Prostate gland (tissue), 2 donors: ENCODE data around the gene AATK. TPM values are rescaled to one million over a fixed set of nuclear protein-coding genes. Genes with fewer than 3 reads are reported as not detected.

Experiments
- DNase-seq: peaks from one replicate; pipeline ENCODE4 v3.0.0-alpha.2; 2019; ENCODE audit warnings: low spot score
- H3K27ac ChIP-seq, 2 donors: fragments of 200-600 bp; sonication (generic); 2 replicates each; pipeline ENCODE4 v1.5.1; 2017 to 2019
- H3K27me3 ChIP-seq: fragments of 200-600 bp; sonication (generic); replicated peaks from 2 replicates; pipeline ENCODE4 v1.5.1; 2019; ENCODE audit not compliant: insufficient read depth
- H3K36me3 ChIP-seq, 2 donors: fragments of 200-600 bp; sonication (generic); 1 replicate in 1 of 2; 2 replicates in 1 of 2; pipeline versions ENCODE4 v1.5.1 to v1.8.1; 2017 to 2019
- H3K4me1 ChIP-seq: fragments of 200-600 bp; sonication (generic); replicated peaks from 2 replicates; pipeline ENCODE4 v1.5.1; 2019
- H3K4me3 ChIP-seq, 2 donors: fragments of 200-600 bp; sonication (generic); 2 replicates each; pipeline ENCODE4 v1.5.1; 2017 to 2019
- H3K9me3 ChIP-seq: fragments of 200-600 bp; sonication (generic); 2 replicates; pipeline ENCODE4 v1.5.1; 2017
- CTCF ChIP-seq, 4 experiments: fragments of 200-600 bp in 2 of 4; fragments of 450-650 bp in 2 of 4; sonication (generic) in 2 of 4; IDR thresholded peaks; 1 replicate in 3 of 4; 2 replicates in 1 of 4; pipeline ENCODE4 v1.5.1; 2016 to 2019; ENCODE audit warnings: antibody characterized with exemption in 4 of 4, mild to moderate bottlenecking in 2 of 4, moderate library complexity in 2 of 4
- POLR2A ChIP-seq: fragments of 450-650 bp; IDR thresholded peaks from one replicate; pipeline ENCODE4 v1.6.1; 2016; ENCODE audit warnings: antibody characterized with exemption, mild to moderate bottlenecking
- POLR2AphosphoS5 ChIP-seq: sonication (generic); formaldehyde crosslinking; IDR thresholded peaks from one replicate; pipeline ENCODE4 v1.6.1; 2017; ENCODE audit warnings: antibody characterized with exemption
- WGBS: methylation state at CpG from one replicate; pipeline ENCODE4 v1.1.5; 2018; 5-methylcytosine and 5-hydroxymethylcytosine counted together
- intact Hi-C: fragments of 100-400 bp; cut with DNase I; formaldehyde crosslinking; loops from one replicate; pipeline ENCODE4 v1.14.2; 2022
- total RNA-seq, 2 donors: library from RNA; depleted of rRNA; stranded (reverse); fragments of >200 nt; gene quantifications; one replicate each; pipeline ENCODE4 v1.1.0, GENCODE V29; 2016

Gene AATK
- total RNA-seq, 2 donors from 2014 or later, result 5.2 to 6.6 TPM

DNA sequence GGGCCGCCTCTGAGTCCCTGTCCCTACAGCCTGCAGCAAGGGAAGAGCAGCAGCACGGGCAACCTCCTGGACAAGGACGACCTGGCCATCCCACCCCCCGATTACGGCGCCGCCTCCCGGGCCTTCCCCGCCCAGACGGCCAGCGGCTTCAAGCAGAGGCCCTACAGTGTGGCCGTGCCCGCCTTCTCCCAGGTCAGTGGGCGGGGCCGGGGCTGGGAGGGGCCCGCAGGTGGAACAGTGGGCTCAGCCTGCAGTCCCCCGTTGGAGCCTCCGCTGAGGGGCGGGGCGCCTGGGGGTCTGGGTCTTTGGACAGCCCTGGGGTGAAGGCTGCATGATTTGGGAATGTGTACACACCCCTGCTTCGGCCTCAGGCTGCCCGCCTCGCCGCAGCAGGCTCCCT lies 59.3 kb downstream of the AATK start:
- Histone ChIP-seq H3K27ac (no peak overlapping the region), H3K4me3 (no peak overlapping the region), H3K27me3 (no peaks in the 10 kb centered on the region), H3K36me3 (peaks cover 11 to 20% of the 10 kb centered on the region in 2 donors), H3K4me1 (no peaks in the 10 kb centered on the region), H3K9me3 (no peaks in the 10 kb centered on the region)
- DNase-seq, result no peak
- intact Hi-C loops, result no loop called here
- TF ChIP-seq CTCF (IDR thresholded peaks at IDR 0.05) (no peak), POLR2A (no peak), POLR2AphosphoS5 (no peak)
- 80% methylated on average over 24 of the region's 24 CpGs for WGBS

GRCh38 chr17:81103379-81103778 lies 62.6 kb downstream of the AATK start:
- WGBS, result 90% methylated on average over 20 of the region's 20 CpGs
- DNase-seq, result no peak
- H3K36me3 ChIP-seq, result peaks cover 20 to 25% of the 10 kb centered on the region in 2 donors
- no peaks in the 10 kb centered on the region for H3K27me3 ChIP-seq
- no peak overlapping the region for H3K27ac ChIP-seq
- no peak for TF ChIP-seq POLR2AphosphoS5
- TF ChIP-seq POLR2A, result no peak
- no peak for TF ChIP-seq CTCF (IDR thresholded peaks at IDR 0.05)
- H3K4me3 ChIP-seq, result no peak overlapping the region
- no peaks in the 10 kb centered on the region for H3K9me3 ChIP-seq
- intact Hi-C loops, result no loop called here
- H3K4me1 ChIP-seq, result no peaks in the 10 kb centered on the region

DNA sequence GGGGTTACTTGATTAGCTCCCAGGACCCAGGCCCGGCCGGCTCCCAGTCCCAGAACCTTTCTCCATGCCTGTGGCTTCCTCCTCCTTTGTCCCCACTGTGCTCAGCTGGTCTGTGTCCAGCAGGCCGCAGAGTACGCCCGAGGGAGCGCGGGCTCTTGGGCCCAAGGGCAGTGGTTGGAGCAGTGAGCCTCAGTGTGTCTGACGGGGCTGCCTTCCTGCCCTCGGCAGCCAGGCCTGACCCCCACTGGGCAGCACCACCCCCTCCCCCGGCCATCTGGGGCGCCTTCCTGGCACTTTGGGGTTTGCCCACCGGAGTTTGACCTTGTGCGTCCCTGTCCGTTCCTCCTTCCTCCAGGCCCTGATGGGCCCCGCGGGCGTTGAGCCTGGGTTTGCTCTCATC lies 63.2 kb downstream of the AATK start:
- DNase-seq, result no peak
- WGBS, result 91% methylated on average over 16 of the region's 17 CpGs
- intact Hi-C loops, result no loop called here
- peaks cover 20 to 25% of the 10 kb centered on the region in 2 donors for H3K36me3 ChIP-seq
- no peak overlapping the region for H3K4me3 ChIP-seq
- no peak overlapping the region for H3K27ac ChIP-seq
- TF ChIP-seq POLR2A (no peak), POLR2AphosphoS5 (no peak), CTCF (IDR thresholded peaks at IDR 0.05) (no peak)
- H3K9me3 ChIP-seq, result no peaks in the 10 kb centered on the region
- H3K4me1 ChIP-seq, result no peaks in the 10 kb centered on the region
- H3K27me3 ChIP-seq, result no peaks in the 10 kb centered on the region

DNA sequence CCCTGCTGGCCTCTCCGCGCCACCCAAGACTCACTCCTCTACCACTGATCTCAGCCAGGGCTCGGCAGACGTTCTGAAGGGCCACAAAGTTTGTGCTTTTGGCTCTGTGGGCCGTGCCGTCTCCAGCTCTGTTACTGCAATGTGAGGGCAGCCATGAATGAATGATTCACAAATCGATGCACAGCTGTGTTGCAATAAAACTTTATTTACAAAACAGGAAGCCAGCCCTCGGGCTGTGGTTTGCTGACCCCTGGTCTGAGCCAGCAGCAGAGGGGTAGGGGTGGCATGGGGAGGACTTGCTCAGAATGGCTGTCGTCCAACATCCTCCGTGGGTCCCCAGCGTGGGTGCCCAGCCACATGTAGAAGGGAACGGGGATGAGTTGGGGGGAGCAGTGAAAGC lies 63.7 kb downstream of the AATK start:
- TF ChIP-seq POLR2AphosphoS5 (no peak), POLR2A (no peak), CTCF (IDR thresholded peaks at IDR 0.05) (no peak)
- DNase-seq, result no peak
- intact Hi-C loops, result no loop called here
- no peak overlapping the region for H3K4me3 ChIP-seq
- WGBS, result 91% methylated on average over 12 of the region's 12 CpGs
- H3K27me3 ChIP-seq, result no peaks in the 10 kb centered on the region
- peaks cover 4% of the 10 kb centered on the region for H3K4me1 ChIP-seq
- H3K9me3 ChIP-seq, result no peaks in the 10 kb centered on the region
- no peak overlapping the region for H3K27ac ChIP-seq
- H3K36me3 ChIP-seq, result peaks cover 18 to 25% of the 10 kb centered on the region in 2 donors

GRCh38 chr17:81101614-81102306 lies 64.3 kb downstream of the AATK start:
- peak; percentile 59 for DNase-seq
- peaks cover 10% of the 10 kb centered on the region for H3K4me1 ChIP-seq
- intact Hi-C loops, result no loop called here
- H3K4me3 ChIP-seq, result no peak overlapping the region
- H3K27me3 ChIP-seq, result no peaks in the 10 kb centered on the region
- 50% methylated on average over 32 of the region's 33 CpGs for WGBS
- TF ChIP-seq POLR2AphosphoS5 (peak; percentile 77), POLR2A (no peak), CTCF (IDR thresholded peaks at IDR 0.05) (peak; percentile 97 to 100 (median 100))
- peaks cover 12 to 25% of the 10 kb centered on the region in 2 donors for H3K36me3 ChIP-seq
- no peak overlapping the region for H3K27ac ChIP-seq
- H3K9me3 ChIP-seq, result no peaks in the 10 kb centered on the region
